ENCODE results near the gene MTM1.

GRCh38 chrX:150599226-150599625, 30.8 kb downstream of the MTM1 start:
- TF ChIP-seq CTCF (IDR thresholded peaks at IDR 0.05) (no peak), POLR2A (IDR thresholded peaks at IDR 0.05) (no peak)
